Mammary epithelial cell (primary cell): ENCODE data around the gene TOMM5.

Source experiments
- EZH2 ChIP-seq: IDR thresholded peaks from 2 replicates; pipeline ENCODE4 v1.6.1; 2012; ENCODE audit warnings: low read length, inconsistent platforms, borderline replicate concordance
- TF ChIP-seq, protein P1 (sequence below), 2 donors: IDR thresholded peaks in 1 of 2; conservative IDR thresholded peaks in 1 of 2; 2 replicates each; pipeline ENCODE4 v1.5.1; 2011 to 2012; ENCODE audit warnings: inconsistent platforms in 2 of 2, low read length in 2 of 2, mild to moderate bottlenecking in 2 of 2, control low read depth in 1 of 2, low read depth in 1 of 2; ENCODE audit not compliant: insufficient read depth in 1 of 2; ENCODE audit errors: extremely low read depth in 1 of 2

DNA sequence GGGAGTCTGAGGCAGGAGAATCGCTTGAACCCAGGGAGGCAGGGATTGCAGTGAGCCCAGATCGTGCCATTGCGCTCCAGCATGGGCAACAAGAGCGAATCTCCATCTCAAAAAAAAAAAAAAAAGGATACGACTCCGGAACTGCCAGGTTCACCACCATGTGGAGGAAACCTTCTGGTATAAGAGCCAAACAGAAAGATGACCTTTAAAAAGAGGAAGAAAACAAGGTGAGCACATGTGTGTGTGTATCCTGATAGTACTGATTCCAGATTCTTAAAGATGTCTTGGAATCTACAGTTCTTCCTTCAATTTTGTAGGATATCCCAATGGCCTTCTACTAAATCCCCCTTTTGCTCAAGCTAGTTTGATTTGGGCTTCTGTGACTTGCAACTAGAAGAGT, 49.9 kb downstream of the TOMM5 start:
- TF ChIP-seq, protein P1, sequence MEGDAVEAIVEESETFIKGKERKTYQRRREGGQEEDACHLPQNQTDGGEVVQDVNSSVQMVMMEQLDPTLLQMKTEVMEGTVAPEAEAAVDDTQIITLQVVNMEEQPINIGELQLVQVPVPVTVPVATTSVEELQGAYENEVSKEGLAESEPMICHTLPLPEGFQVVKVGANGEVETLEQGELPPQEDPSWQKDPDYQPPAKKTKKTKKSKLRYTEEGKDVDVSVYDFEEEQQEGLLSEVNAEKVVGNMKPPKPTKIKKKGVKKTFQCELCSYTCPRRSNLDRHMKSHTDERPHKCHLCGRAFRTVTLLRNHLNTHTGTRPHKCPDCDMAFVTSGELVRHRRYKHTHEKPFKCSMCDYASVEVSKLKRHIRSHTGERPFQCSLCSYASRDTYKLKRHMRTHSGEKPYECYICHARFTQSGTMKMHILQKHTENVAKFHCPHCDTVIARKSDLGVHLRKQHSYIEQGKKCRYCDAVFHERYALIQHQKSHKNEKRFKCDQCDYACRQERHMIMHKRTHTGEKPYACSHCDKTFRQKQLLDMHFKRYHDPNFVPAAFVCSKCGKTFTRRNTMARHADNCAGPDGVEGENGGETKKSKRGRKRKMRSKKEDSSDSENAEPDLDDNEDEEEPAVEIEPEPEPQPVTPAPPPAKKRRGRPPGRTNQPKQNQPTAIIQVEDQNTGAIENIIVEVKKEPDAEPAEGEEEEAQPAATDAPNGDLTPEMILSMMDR (conservative IDR thresholded peaks at IDR 0.05 in 1 of 2, IDR thresholded peaks at IDR 0.05 in 1 of 2; ENCODE audit: extremely low read depth in 1 of 2, insufficient read depth in 1 of 2, low read depth in 1 of 2, low read length in 2 of 2) = no peak
- TF ChIP-seq EZH2 = no peak
